ENCODE results near the gene NUCB2.
A peak's percentile ranks its signal among the peaks of the same experiment; 100 is the strongest.
"Not testable (repeated sequence)": the region's sequence is repeated elsewhere in the genome, so short reads cannot be mapped to it uniquely, and the experiment has no call there.

NUCB2 gene

DNA sequence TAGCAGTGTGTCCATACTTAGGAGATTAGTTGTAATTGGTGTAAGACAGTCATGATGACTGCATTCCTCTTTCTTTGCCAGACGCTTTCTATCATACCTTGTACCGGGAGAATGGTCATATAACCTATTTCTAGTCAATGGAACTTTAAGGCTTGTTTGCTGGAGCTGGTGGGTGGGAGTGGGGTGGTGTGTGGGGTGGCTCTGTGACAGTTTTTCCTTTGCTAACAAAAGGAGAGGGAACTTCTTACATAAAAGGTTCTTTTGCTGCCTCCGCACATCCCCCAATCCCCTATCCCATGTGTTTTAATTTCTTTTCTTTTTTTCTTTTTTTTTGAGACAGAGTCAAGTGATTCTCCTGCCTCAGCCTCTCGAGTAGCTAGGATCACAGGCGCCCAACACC lies 9.8 kb upstream of the NUCB2 start:
- no peak for DNase-seq
- no peaks in the 10 kb centered on the region for H3K4me1 Mint-ChIP-seq
- no peak overlapping the region for H3K4me3 Mint-ChIP-seq
- no peak overlapping the region for H3K27ac Mint-ChIP-seq
- H3K36me3 Mint-ChIP-seq (ENCODE audit: low read depth), result no peaks in the 10 kb centered on the region
- H3K9me3 Mint-ChIP-seq, result no peaks in the 10 kb centered on the region
- TF ChIP-seq, protein P1, sequence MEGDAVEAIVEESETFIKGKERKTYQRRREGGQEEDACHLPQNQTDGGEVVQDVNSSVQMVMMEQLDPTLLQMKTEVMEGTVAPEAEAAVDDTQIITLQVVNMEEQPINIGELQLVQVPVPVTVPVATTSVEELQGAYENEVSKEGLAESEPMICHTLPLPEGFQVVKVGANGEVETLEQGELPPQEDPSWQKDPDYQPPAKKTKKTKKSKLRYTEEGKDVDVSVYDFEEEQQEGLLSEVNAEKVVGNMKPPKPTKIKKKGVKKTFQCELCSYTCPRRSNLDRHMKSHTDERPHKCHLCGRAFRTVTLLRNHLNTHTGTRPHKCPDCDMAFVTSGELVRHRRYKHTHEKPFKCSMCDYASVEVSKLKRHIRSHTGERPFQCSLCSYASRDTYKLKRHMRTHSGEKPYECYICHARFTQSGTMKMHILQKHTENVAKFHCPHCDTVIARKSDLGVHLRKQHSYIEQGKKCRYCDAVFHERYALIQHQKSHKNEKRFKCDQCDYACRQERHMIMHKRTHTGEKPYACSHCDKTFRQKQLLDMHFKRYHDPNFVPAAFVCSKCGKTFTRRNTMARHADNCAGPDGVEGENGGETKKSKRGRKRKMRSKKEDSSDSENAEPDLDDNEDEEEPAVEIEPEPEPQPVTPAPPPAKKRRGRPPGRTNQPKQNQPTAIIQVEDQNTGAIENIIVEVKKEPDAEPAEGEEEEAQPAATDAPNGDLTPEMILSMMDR (IDR thresholded peaks at IDR 0.05), result no peak
- peaks cover 21% of the 10 kb centered on the region for H3K27me3 Mint-ChIP-seq (ENCODE audit: low read depth, poor library complexity)

DNA sequence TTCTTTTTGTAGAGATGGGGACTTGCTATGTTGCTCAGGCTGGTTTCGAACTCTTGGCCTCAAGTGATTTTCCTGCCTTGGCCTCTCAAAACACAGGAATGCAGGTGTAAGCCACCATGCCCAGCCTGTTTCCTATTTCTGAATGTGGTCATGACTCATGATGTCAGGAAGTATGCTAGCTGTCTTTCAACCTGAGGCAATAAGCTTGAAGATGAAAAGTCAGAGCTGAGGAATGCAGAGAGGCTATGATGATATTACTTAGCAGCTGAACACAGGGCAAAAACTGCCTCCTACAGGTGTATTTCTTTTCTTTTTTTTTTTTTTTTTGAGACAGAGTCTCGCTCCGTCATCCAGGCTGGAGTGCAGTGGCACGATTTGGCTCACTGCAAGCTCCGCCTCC lies 9.0 kb upstream of the NUCB2 start:
- no peak overlapping the region for H3K4me3 Mint-ChIP-seq
- no peak for DNase-seq
- peaks cover 21% of the 10 kb centered on the region for H3K27me3 Mint-ChIP-seq (ENCODE audit: low read depth, poor library complexity)
- no peaks in the 10 kb centered on the region for H3K36me3 Mint-ChIP-seq (ENCODE audit: low read depth)
- TF ChIP-seq, protein P1 (IDR thresholded peaks at IDR 0.05), result no peak
- no peaks in the 10 kb centered on the region for H3K9me3 Mint-ChIP-seq
- H3K4me1 Mint-ChIP-seq, result peaks cover 2% of the 10 kb centered on the region
- no peak overlapping the region for H3K27ac Mint-ChIP-seq

GRCh38 chr11:17268500-17268899 lies 8.0 kb upstream of the NUCB2 start:
- not testable (repeated sequence) for H3K9me3 Mint-ChIP-seq; DNase-seq; H3K36me3 Mint-ChIP-seq (ENCODE audit: low read depth); H3K27ac Mint-ChIP-seq; H3K4me3 Mint-ChIP-seq
- Mint-ChIP-seq H3K4me1 (peaks cover 11% of the 10 kb centered on the region), H3K27me3 (ENCODE audit: low read depth, poor library complexity) (peaks cover 17% of the 10 kb centered on the region)

DNA sequence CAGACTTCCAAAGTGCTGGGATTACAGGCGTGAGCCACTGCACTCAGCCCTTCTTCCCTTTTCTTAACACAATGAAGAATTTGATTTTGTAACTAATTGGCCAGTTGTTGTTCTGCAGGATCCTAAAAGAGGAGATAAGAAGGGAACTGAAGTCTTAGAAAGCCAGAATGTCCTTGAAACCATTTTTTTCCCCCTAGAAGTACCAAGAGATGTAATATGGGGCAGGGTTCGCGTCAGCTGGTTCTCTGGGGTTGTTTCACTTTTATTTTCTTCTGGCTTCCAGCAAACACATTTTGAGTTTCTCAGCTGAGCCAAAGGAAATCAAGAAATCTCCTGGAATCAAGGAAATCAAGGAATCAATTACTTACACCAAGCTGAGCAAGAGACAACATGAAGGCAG lies 7.6 kb upstream of the NUCB2 start:
- TF ChIP-seq, protein P1 (IDR thresholded peaks at IDR 0.05), result no peak
- H3K36me3 Mint-ChIP-seq (ENCODE audit: low read depth), result no peaks in the 10 kb centered on the region
- DNase-seq, result no peak
- peaks cover 15% of the 10 kb centered on the region for H3K4me1 Mint-ChIP-seq
- no peak overlapping the region for H3K4me3 Mint-ChIP-seq
- H3K9me3 Mint-ChIP-seq, result no peaks in the 10 kb centered on the region
- no peak overlapping the region for H3K27ac Mint-ChIP-seq
- peaks cover 14% of the 10 kb centered on the region for H3K27me3 Mint-ChIP-seq (ENCODE audit: low read depth, poor library complexity)

DNA sequence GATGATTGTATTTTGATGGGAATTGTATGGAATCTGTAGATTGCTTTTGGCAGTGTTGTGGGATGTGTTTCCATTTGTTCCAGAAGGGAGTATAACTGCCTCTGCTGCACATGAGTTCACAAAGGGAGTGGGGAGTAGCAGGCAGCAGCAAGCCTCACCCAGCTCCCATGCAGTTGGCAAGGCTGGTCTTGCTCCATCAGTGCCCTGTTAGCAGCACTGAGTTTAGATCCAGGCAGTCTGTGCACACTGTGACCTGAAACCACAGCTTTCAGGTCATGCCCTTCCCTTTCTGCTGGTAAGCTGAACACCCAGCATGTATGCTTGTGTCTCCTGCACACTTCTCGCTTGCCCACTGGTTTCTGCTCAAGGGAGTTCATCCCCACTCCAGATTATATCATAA lies 3.7 kb upstream of the NUCB2 start:
- peak; percentile 4 for DNase-seq
- TF ChIP-seq, protein P1 (IDR thresholded peaks at IDR 0.05), result no peak
- Mint-ChIP-seq H3K27me3 (ENCODE audit: low read depth, poor library complexity) (peaks cover 7% of the 10 kb centered on the region), H3K36me3 (ENCODE audit: low read depth) (no peaks in the 10 kb centered on the region), H3K27ac (no peak overlapping the region), H3K4me3 (peak overlapping the region; percentile 14), H3K9me3 (no peaks in the 10 kb centered on the region), H3K4me1 (peaks cover 39% of the 10 kb centered on the region)

DNA sequence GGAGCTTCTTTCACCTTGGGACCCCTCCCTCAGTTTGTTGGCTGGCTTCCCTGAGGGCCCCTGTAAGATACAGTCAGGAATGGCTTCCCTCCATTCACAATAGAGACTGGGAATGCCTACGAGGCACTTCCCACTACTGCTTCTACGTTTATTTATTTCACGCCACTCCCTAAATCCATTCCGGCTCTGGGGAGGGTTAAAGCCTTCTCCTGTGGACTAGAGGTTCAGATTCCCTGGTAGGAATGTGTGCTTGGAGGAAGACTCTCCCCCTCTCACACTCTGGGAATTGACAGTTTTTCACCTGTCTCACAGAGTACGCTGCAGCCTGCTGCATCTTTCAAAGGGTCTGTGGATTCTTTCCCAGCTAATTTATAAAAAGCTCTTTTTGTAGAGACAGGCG lies 3.3 kb upstream of the NUCB2 start:
- Mint-ChIP-seq H3K4me3 (no peak overlapping the region), H3K4me1 (peaks cover 40% of the 10 kb centered on the region), H3K36me3 (ENCODE audit: low read depth) (no peaks in the 10 kb centered on the region), H3K9me3 (no peaks in the 10 kb centered on the region), H3K27ac (peak overlapping the region; percentile 75), H3K27me3 (ENCODE audit: low read depth, poor library complexity) (peaks cover 7% of the 10 kb centered on the region)
- DNase-seq, result no peak
- TF ChIP-seq, protein P1 (IDR thresholded peaks at IDR 0.05), result no peak
